Measurements from ENCODE around the gene ARHGEF7.

DNA sequence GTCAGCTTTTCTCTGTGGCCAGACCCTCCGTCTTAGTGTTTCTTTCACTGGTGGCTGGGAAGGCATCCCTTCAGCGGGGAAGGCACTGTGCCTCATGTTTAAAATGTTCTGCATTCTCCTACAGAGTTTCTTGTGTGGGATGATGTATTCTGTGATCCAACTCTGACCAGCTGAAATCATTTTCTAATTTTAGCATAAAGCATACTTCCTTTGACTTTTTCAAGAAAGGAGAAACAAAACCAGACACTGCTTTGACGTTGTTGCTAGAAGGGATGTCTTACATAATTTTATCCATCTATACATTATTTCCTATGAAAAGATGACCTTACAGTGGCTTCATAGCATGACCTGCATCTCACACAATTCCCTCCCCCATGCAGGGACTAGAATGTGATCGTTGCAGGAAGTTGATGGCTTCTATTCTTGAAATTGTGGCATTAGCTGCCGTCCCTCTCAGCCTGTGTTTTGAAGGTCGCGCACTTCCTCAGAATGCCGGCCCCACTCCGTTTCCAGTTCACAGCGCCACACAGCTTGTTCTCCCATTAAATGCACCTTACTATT, 166.7 kb downstream of the ARHGEF7 start:
- TF ChIP-seq, protein P1, sequence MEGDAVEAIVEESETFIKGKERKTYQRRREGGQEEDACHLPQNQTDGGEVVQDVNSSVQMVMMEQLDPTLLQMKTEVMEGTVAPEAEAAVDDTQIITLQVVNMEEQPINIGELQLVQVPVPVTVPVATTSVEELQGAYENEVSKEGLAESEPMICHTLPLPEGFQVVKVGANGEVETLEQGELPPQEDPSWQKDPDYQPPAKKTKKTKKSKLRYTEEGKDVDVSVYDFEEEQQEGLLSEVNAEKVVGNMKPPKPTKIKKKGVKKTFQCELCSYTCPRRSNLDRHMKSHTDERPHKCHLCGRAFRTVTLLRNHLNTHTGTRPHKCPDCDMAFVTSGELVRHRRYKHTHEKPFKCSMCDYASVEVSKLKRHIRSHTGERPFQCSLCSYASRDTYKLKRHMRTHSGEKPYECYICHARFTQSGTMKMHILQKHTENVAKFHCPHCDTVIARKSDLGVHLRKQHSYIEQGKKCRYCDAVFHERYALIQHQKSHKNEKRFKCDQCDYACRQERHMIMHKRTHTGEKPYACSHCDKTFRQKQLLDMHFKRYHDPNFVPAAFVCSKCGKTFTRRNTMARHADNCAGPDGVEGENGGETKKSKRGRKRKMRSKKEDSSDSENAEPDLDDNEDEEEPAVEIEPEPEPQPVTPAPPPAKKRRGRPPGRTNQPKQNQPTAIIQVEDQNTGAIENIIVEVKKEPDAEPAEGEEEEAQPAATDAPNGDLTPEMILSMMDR (IDR thresholded peaks at IDR 0.05; ENCODE audit: insufficient read depth, low read length, poor library complexity, severe bottlenecking) = no peak
- no peak for TF ChIP-seq EZH2phosphoT487 (conservative IDR thresholded peaks at IDR 0.05; ENCODE audit: low read length)

Data from SU-DHL-6 (cell line).